Upper lobe of left lung (tissue), 6 donors: ENCODE results near the gene MFSD2A. TPM values are rescaled to one million over a fixed set of nuclear protein-coding genes. Genes with fewer than 3 reads are reported as not detected.
A peak's percentile ranks its signal among the peaks of the same experiment; 100 is the strongest.

Experiments used
- ATAC-seq, 2 donors: fragments of 200-7000 bp; cut with Tn5 transposase; one replicate each; pipeline ENCODE4 v1.9.1; 2022; ENCODE audit warnings: mild to moderate bottlenecking in 2 of 2, moderate library complexity in 2 of 2; ENCODE audit not compliant: low FRiP score in 2 of 2
- DNase-seq, 2 donors: peaks; one replicate each; pipeline ENCODE4 v3.0.0-alpha.2; 2019 to 2020
- H3K27ac ChIP-seq, 4 donors: fragments of 200-600 bp; sonication (generic); one replicate each; pipeline ENCODE4 v1.5.1; 2016 to 2019
- H3K27me3 ChIP-seq, 4 donors: fragments of 200-600 bp; sonication (generic); one replicate each; pipeline ENCODE4 v1.5.1; 2017 to 2019
- H3K36me3 ChIP-seq, 4 donors: fragments of 200-600 bp; sonication (generic); one replicate each; pipeline ENCODE4 v1.5.1; 2016 to 2019
- H3K4me1 ChIP-seq, 4 donors: fragments of 200-600 bp; sonication (generic); one replicate each; pipeline ENCODE4 v1.5.1; 2018 to 2019
- H3K4me3 ChIP-seq, 4 donors: fragments of 200-600 bp; sonication (generic); one replicate each; pipeline ENCODE4 v1.5.1; 2017 to 2019; ENCODE audit warnings: mild to moderate bottlenecking in 2 of 4, moderate library complexity in 1 of 4
- H3K9me3 ChIP-seq, 4 donors: fragments of 200-600 bp; sonication (generic); one replicate each; pipeline ENCODE4 v1.5.1; 2018 to 2019
- EP300 ChIP-seq, 4 donors: sonication (generic); formaldehyde crosslinking; IDR thresholded peaks; one replicate each; pipeline ENCODE4 v1.5.1; 2017; ENCODE audit warnings: antibody characterized with exemption in 4 of 4, control low read depth in 2 of 4
- POLR2A ChIP-seq, 4 donors: fragments of 450-650 bp; IDR thresholded peaks; one replicate each; pipeline ENCODE4 v1.5.1; 2016 to 2017; ENCODE audit warnings: antibody characterized with exemption in 4 of 4, mild to moderate bottlenecking in 2 of 4
- POLR2AphosphoS5 ChIP-seq, 2 donors: sonication (generic); formaldehyde crosslinking; IDR thresholded peaks; one replicate each; pipeline ENCODE4 v1.5.1; 2017; ENCODE audit warnings: antibody characterized with exemption in 2 of 2
- WGBS, 2 donors: methylation state at CpG; one replicate each; pipeline ENCODE4 v1.1.5; 2017 to 2018; 5-methylcytosine and 5-hydroxymethylcytosine counted together
- total RNA-seq, 6 donors: library from RNA; depleted of rRNA in 4 of 6; stranded (reverse); fragments of >200 nt in 4 of 6; gene quantifications; one replicate each; pipeline versions ENCODE4 v1.1.0 to v1.2.1, GENCODE V29; 2016 to 2021
- TF ChIP-seq, protein P1 (sequence below), 6 experiments: fragments of 450-650 bp in 4 of 6; fragments of 200-600 bp in 2 of 6; sonication (generic) in 2 of 6; IDR thresholded peaks; one replicate each; pipeline ENCODE4 v1.5.1; 2016 to 2019; ENCODE audit warnings: antibody characterized with exemption in 6 of 6
- donor health status: DM: no; HTN: no; CAD: no; lungs with moderate emphysema.
- donor health status: DM: no; HTN: yes; CAD: no; lungs with severe emphysema.

MFSD2A gene
- total RNA-seq, 6 donors from 2014 or later = 63.9 to 196 (median 109) TPM

DNA sequence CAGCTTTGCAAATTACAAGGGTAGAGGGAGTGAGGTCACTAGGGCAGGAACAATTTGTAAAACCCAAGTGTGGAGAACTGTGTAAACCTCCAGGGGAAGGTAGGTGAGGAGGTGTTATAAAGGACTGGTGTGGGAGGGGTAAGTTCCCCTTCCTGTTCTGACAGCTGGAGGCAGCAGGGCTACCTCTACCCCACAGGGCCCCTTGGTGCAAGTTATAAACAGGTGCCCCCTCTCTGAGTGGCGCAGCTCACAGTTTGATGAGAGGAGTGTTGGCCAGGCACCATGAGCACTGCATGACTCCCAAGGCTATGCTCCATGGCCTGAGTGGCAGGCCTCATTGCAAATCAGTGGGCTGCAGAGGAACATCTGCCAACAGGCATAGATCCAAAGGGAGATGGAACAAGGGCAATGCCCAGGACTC is 41.0 kb downstream of the MFSD2A start:
- WGBS, 2 donors = 40 to 88% methylated on average over 1 of the region's 1 CpG
- Histone ChIP-seq H3K9me3 (no peaks in the 10 kb centered on the region), H3K4me1 (no peaks in the 10 kb centered on the region), H3K4me3 (no peak overlapping the region), H3K27ac (no peak overlapping the region), H3K27me3 (no peaks in the 10 kb centered on the region), H3K36me3 (no peaks in the 10 kb centered on the region)
- TF ChIP-seq EP300 (IDR thresholded peaks at IDR 0.05) (no peak), POLR2AphosphoS5 (IDR thresholded peaks at IDR 0.05) (no peak), POLR2A (IDR thresholded peaks at IDR 0.05) (no peak)
- TF ChIP-seq, protein P1, sequence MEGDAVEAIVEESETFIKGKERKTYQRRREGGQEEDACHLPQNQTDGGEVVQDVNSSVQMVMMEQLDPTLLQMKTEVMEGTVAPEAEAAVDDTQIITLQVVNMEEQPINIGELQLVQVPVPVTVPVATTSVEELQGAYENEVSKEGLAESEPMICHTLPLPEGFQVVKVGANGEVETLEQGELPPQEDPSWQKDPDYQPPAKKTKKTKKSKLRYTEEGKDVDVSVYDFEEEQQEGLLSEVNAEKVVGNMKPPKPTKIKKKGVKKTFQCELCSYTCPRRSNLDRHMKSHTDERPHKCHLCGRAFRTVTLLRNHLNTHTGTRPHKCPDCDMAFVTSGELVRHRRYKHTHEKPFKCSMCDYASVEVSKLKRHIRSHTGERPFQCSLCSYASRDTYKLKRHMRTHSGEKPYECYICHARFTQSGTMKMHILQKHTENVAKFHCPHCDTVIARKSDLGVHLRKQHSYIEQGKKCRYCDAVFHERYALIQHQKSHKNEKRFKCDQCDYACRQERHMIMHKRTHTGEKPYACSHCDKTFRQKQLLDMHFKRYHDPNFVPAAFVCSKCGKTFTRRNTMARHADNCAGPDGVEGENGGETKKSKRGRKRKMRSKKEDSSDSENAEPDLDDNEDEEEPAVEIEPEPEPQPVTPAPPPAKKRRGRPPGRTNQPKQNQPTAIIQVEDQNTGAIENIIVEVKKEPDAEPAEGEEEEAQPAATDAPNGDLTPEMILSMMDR (IDR thresholded peaks at IDR 0.05) = no peak
- peak; percentile 21 to 43 for ATAC-seq
- DNase-seq = no peak

DNA sequence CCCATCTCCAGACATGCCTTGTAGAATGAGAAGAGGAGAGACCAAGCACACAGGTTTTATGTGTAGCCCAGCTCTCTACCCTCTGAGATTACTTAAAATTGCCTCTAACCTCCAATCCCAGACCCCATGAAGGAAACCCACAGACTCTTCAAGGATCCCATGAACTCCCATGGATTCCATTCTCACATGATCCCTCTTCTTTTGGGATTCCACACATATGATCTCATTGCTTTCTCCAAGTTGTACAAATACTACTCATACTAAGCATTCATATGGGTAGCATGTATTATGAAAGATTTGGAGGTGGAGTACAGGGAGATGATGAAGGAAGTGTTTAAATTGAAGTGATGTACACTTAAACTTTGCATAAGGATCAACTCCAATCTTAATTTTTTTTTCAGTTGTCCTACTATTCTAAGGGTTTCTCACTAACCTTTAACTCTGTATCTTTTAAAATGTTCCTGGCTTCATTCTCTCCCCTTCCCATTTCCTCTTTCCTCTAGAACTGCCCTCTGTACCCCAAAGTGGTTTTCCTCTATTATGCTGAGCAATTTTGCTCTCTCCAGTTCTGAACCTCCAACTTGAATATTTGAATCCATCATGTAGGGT is 41.6 kb downstream of the MFSD2A start:
- ATAC-seq (peak in 1 of 2 donors; percentile 15), DNase-seq (no peak)
- Histone ChIP-seq H3K27me3 (no peaks in the 10 kb centered on the region), H3K4me3 (no peak overlapping the region), H3K9me3 (no peaks in the 10 kb centered on the region), H3K4me1 (no peaks in the 10 kb centered on the region), H3K36me3 (no peaks in the 10 kb centered on the region), H3K27ac (no peak overlapping the region)
- TF ChIP-seq POLR2AphosphoS5 (IDR thresholded peaks at IDR 0.05) (no peak), EP300 (IDR thresholded peaks at IDR 0.05) (no peak), POLR2A (IDR thresholded peaks at IDR 0.05) (no peak)
- TF ChIP-seq, protein P1 (IDR thresholded peaks at IDR 0.05) = no peak

DNA sequence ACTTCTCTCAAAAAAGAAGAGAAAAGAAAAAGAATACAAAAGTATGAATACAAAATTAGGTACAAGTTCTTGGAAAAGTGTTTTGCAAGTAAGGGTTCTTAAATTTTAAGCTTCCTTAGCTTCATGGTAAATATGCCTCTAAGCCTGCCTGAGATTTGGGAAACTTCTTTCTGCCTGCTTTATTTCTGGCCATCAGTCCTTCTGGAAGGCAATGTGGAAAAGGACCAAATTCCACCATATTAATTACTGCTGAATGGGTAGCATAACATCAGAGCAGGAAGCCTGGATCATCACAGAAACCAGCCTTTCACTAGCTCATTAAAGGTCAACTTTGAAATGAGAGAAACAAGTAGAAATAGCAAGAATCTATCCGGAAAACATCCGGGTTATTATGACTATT is 46.5 kb downstream of the MFSD2A start:
- Histone ChIP-seq H3K4me3 (no peak overlapping the region), H3K9me3 (no peaks in the 10 kb centered on the region), H3K4me1 (no peaks in the 10 kb centered on the region), H3K27ac (no peak overlapping the region), H3K36me3 (no peaks in the 10 kb centered on the region), H3K27me3 (no peaks in the 10 kb centered on the region)
- 63 to 89% methylated on average over 2 of the region's 2 CpGs for WGBS, 2 donors
- DNase-seq (no peak), ATAC-seq (no peak)
- TF ChIP-seq EP300 (IDR thresholded peaks at IDR 0.05) (no peak), POLR2AphosphoS5 (IDR thresholded peaks at IDR 0.05) (no peak), POLR2A (IDR thresholded peaks at IDR 0.05) (no peak)
- TF ChIP-seq, protein P1 (IDR thresholded peaks at IDR 0.05) = no peak

DNA sequence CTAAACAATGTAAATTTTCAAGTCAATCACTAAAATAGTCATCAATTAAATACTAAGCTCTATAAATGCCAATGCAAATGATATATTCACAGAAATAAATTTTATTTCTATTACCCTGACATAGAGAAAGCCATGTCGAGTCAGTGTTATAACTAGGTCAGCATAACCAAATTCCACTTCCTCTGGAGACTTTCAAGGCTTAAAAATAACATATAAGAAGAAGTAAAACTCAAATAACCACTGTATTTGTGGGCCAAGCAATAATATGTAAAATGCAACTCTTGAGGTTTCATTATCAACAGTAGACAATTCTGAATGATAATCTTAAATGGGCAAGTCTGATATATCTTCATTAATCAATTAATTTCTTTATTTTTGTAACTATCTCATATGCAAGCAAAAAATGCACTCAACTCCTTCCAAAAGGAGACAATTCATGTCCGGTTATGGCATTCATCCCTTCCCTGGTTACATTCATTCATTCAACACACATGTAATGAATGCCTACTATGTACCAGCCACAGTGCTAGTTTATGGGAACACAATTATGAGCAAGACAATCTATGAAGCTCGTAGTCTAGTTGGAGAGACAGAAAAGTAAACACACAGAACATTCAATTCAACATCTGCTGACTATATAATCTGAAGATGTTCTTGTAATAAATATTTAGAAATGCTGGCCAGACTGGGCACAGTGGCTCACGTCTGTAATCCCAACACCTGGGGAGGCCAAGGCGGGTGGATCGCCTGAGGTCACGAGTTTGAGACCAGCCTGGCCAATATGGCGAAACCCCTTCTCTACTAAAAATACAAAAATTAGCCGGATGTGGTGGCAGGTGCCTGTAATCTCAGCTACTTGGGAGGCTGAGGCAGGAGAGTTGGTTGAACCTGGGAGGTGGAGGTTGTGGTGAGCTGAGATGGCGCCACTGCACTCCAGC is 48.5 kb downstream of the MFSD2A start:
- WGBS, 2 donors = 79 to 82% methylated on average over 10 of the region's 10 CpGs
- ATAC-seq (no peak), DNase-seq (no peak)
- H3K27ac ChIP-seq = no peak overlapping the region
- H3K27me3 ChIP-seq = no peaks in the 10 kb centered on the region
- H3K4me1 ChIP-seq = no peaks in the 10 kb centered on the region
- no peak overlapping the region for H3K4me3 ChIP-seq
- H3K9me3 ChIP-seq = no peaks in the 10 kb centered on the region
- no peaks in the 10 kb centered on the region for H3K36me3 ChIP-seq
- TF ChIP-seq EP300 (IDR thresholded peaks at IDR 0.05) = no peak
- no peak for TF ChIP-seq POLR2AphosphoS5 (IDR thresholded peaks at IDR 0.05)
- TF ChIP-seq POLR2A (IDR thresholded peaks at IDR 0.05) = no peak
- TF ChIP-seq, protein P1 (IDR thresholded peaks at IDR 0.05) = no peak
